ENCODE data around the gene ARL2BP. TPM values are rescaled to one million over a fixed set of nuclear protein-coding genes. Genes with fewer than 3 reads are reported as not detected.

ARL2BP gene
- total and polyA plus RNA-seq, 9 of the 15 experiments (the other 6 are each of a cell fraction or from before 2014, with no cell fraction given): 16.7 to 41.8 (median 27.2) TPM

GRCh38 chr16:57273826-57274225 lies 28.8 kb downstream of the ARL2BP start:
- Histone ChIP-seq H3K9me3 (replicated peaks; ENCODE audit: control insufficient read depth, insufficient read depth, low read depth, low read length) (no peaks in the 10 kb centered on the region), H3K36me3 (ENCODE audit: control insufficient read depth, insufficient read depth, low read length) (no peaks in the 10 kb centered on the region), H3K4me3 (no peak overlapping the region), H2AFZ (ENCODE audit: low read depth, low read length) (no peak overlapping the region), H3K9me1 (ENCODE audit: control insufficient read depth, insufficient read depth, low read length) (no peaks in the 10 kb centered on the region), H4K20me1 (replicated peaks; ENCODE audit: control insufficient read depth, insufficient read depth, low read length) (0 out of 2 replicates have a peak, but pooled peaks cover 3% of the 10 kb centered on the region), H3K4me1 (replicated peaks in 1 of 2; ENCODE audit: control insufficient read depth in 2 of 2, insufficient read depth in 2 of 2, low read length in 2 of 2) (peaks cover 13 to 18% of the 10 kb centered on the region in 2 experiments; a peak in 4 of 5 replicates), H3K79me2 (ENCODE audit: control insufficient read depth, insufficient read depth, low read length) (no peaks in the 10 kb centered on the region), H3K4me2 (ENCODE audit: insufficient read depth, low read length) (no peak overlapping the region), H3K27me3 (ENCODE audit: control insufficient read depth in 2 of 2, insufficient read depth in 2 of 2, low read length in 2 of 2) (no peaks in the 10 kb centered on the region), H3K27ac (ENCODE audit: extremely low read depth, low read depth, low read length) (no peak overlapping the region), H3K9ac (ENCODE audit: insufficient read depth in 1 of 2, low read depth in 2 of 2, low read length in 2 of 2) (no peak overlapping the region)
- DNase-seq (ENCODE audit: extremely low read depth in 1 of 4, low spot score in 3 of 4) (no peak), ATAC-seq (no peak), FAIRE-seq (no peak)
- CTCF ChIA-PET (ENCODE audit: low intra/inter-chr PET ratio): no interaction called here
- POLR2A ChIA-PET: interaction anchor here (0.6 kb wide), 1 partner anchor 125 kb away, joined by 3 read pairs; no protein-coding TSS in a partner anchor
- 57% methylated on average over 5 of the region's 5 CpGs for WGBS (ENCODE audit: insufficient coverage, low coverage, missing lambda C conversion rate)
- intact Hi-C loops (cut with micrococcal nuclease): no loop called here
- in situ Hi-C loops (cut with MboI): no loop called here
- BruUV-seq (replicated peaks): no TSS peak
- TF ChIP-seq NKRF (IDR thresholded peaks at IDR 0.05; ENCODE audit: borderline replicate concordance) (no peak), CEBPG (CRISPR knock-in tag; IDR thresholded peaks at IDR 0.05) (no peak), CEBPG (tag; conservative IDR thresholded peaks at IDR 0.05 in 1 of 2, IDR thresholded peaks at IDR 0.05 in 1 of 2) (no peak), ZNF121 (CRISPR knock-in tag; conservative IDR thresholded peaks at IDR 0.05) (peak; percentile 60), HMGXB4 (CRISPR knock-in tag; IDR thresholded peaks at IDR 0.05) (no peak), CBX3 (IDR thresholded peaks at IDR 0.05; ENCODE audit: borderline replicate concordance in 1 of 2, low read length in 2 of 2) (no peak), IRF9 (tag; IDR thresholded peaks at IDR 0.05) (no peak), E2F4 (CRISPR knock-in tag; IDR thresholded peaks at IDR 0.05; ENCODE audit: low read depth) (no peak)

Data from K562 (cell line).